Putamen (tissue), 1 donor: ENCODE data around the gene PCSK1N.
"Not testable (repeated sequence)": the region's sequence is repeated elsewhere in the genome, so short reads cannot be mapped to it uniquely, and the experiment has no call there.

Experiments used
- DNase-seq: peaks from one replicate; pipeline ENCODE4 v3.0.0-alpha.2; 2016; ENCODE audit warnings: low spot score

PCSK1N gene

GRCh38 chrX:48835524-48836329, at the start of gene PCSK1N:
Gene PCSK1N (minus strand): TSS chrX:48835610. CDS start chrX:48835532, 78 bp downstream.
- no peak for DNase-seq

DNA sequence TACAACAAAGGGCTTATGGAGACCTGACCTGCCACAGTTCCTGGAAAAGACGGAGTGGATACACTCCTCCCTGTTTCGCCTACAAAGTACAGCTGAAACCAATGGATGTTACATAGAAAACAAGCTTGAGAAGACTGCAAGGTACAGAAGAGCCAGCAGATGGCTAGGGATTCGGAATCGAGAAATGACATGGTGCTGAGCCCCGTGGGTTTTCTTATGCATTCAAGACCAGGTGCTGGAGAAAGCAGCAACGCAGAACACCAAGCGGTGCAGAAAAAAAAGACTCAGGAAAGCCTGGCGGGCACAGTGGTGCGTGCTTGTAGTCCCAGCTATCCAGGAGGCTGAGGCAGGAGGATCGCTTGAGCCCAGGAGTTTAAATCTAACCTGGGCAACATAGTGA, 48.3 kb upstream of the PCSK1N start:
- no peak for DNase-seq

GRCh38 chrX:48876944-48877343, 41.5 kb upstream of the PCSK1N start:
- DNase-seq, result not testable (repeated sequence)

GRCh38 chrX:48872017-48872416, 36.6 kb upstream of the PCSK1N start:
- not testable (repeated sequence) for DNase-seq

DNA sequence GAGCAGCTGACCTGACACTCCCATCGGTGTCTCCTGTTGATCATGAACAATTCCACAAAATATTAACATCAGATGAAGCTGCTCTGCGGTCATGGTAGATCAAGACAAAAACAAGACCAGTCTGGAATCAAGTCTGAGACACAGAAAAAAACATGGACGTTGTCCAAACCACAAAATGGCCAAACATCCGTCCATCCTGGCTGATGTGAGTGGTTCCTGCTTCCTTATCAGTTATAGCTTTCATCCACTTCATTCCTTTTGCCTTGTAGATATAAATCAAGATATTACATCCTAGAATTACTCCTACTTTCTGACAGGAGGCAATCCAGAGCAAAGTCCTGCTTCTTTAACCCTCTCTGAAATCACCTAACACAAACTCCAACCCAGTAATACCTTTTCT, 28.8 kb upstream of the PCSK1N start:
- no peak for DNase-seq

DNA sequence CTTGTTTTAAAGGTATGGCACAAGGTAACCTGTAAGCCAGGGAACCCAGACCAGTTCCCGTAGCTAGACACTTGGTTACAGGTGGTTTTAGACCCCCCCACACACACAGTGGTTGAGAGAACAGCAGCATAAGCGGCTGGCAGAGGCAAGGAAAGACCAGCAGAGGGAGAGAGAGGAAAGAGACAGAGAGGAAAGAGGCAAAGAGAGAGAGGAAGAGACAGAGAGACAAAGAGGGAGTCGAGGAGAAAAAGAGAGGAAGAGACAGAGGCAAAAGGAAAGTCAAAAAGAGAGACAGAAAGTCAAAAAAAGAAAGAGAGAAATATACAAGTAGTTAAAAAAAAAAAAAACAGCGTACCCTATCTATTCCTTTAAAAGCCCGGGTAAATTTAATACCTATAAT, 19.5 kb upstream of the PCSK1N start:
- DNase-seq, result no peak

DNA sequence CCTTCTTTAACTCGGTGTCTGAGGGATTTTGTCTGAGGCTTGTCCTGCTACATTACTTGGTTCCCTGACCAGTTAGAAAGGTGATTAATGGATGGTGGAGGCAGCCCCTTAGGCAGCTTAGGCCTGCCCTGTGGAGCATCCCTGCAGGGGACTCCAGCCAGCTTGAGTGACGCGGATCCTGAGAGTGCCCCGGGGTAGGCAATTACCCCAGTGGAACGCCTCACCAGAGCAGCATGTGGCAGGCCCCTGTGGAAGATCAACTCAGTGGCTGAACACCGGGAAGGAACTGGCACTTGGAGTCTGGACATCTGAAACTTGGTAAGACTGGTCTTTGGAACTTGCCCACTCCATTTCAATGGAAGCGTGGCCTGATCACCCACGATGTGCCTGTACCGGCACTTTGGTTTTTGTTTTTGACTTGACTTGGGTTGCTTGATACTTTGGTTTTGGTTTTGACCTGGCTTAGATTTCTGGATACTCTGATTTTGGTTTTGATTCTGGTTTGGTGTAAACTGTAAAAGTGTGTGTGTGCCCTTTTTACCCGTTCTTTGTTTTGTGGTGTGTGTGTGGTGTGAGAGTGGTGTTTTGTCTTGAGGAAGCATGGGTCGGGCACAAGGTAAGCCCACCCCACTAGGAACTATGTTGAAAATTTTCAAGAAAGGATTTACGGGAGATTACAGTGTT, 18.9 kb upstream of the PCSK1N start:
- DNase-seq, result not testable (repeated sequence)

GRCh38 chrX:48853494-48853893, 18.1 kb upstream of the PCSK1N start:
- DNase-seq, result not testable (repeated sequence)

DNA sequence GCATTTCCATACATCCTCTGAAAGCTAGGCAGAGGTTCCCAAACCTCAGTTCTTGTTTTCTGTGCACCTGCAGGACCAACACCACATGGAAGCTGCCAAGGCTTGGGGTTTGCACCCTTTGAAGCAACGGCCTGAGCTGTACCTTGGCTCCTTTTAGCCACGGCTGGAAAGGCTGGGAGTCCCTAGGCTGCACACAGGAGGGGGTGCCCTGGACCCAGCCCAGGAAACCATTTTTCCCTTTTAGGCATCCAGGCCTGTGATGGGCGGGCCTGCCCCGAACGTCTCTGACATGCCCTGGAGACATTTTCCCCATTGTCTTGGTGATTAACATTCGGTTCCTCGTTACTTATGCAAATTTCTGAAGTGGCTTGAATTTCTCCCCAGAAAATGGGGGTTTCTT, 17.4 kb upstream of the PCSK1N start:
- DNase-seq, result no peak

- DNase-seq, result no peak
Measured at GRCh38 chrX:48848847-48849246, 13.4 kb upstream of the PCSK1N start.

GRCh38 chrX:48839686-48840085, 4.3 kb upstream of the PCSK1N start:
- no peak for DNase-seq

- no peak for DNase-seq
Measured at GRCh38 chrX:48834383-48834709, 1.1 kb downstream of the PCSK1N start.

GRCh38 chrX:48833542-48834138, 1.8 kb downstream of the PCSK1N start:
- DNase-seq, result no peak

- no peak for DNase-seq
Measured at GRCh38 chrX:48831909-48832291, 3.5 kb downstream of the PCSK1N start.

GRCh38 chrX:48831136-48831908, 4.1 kb downstream of the PCSK1N start:
- DNase-seq, result no peak

GRCh38 chrX:48829016-48829735, 6.2 kb downstream of the PCSK1N start:
- DNase-seq, result no peak

DNA sequence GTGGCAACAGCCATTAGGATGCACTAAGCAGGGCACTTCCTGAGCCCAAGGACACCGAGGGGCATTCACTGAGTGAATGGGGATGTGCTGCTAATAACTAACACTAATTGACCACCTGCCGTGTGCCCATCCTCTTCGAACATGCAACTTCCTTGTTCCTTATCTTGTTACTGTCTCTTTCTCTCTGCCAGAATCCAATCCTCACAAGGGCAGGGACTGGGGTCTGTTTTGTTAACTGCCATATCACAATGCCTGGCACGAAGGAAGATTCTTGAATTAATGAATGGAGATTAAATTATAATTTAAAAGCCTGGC, 7.8 kb downstream of the PCSK1N start:
- DNase-seq, result no peak

DNA sequence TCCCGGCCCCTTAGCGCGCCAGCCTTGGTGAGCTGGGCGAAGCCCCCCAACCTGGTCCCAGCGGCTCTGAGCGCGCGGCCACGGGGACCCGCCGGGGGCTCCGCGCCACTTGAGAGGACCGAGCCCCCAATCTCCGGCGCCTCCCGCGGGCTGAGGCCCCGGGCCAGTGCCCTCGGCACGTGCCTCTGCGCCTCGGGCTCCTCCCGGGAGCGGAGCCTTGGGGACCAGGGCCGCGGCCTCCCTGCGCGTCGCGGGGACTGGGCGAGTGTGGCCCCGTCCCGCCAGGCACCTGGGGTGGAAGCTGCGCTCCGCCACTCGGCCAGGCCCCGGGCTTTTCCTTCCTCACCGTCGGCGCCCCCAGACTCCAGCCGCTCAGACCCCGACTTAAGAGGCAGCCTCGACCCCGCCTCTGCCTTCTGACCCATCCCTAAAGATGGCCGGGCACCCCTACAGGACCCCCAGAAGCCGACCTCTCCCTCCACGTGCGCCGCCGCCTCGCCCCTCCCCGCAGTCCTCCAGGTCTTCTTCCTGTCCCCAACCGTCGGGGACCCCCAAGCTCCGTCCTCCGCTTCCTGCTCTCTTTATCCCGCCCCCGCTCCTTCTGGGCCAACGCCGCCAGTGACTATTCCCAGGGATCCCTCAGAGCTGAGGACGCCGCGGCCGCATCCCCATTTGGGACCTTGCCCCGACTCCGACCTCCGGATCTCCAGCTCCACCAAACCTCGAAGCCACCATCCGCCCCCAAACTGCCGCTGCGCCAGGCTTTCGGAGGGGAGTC, 8.3 kb downstream of the PCSK1N start:
- no peak for DNase-seq

DNA sequence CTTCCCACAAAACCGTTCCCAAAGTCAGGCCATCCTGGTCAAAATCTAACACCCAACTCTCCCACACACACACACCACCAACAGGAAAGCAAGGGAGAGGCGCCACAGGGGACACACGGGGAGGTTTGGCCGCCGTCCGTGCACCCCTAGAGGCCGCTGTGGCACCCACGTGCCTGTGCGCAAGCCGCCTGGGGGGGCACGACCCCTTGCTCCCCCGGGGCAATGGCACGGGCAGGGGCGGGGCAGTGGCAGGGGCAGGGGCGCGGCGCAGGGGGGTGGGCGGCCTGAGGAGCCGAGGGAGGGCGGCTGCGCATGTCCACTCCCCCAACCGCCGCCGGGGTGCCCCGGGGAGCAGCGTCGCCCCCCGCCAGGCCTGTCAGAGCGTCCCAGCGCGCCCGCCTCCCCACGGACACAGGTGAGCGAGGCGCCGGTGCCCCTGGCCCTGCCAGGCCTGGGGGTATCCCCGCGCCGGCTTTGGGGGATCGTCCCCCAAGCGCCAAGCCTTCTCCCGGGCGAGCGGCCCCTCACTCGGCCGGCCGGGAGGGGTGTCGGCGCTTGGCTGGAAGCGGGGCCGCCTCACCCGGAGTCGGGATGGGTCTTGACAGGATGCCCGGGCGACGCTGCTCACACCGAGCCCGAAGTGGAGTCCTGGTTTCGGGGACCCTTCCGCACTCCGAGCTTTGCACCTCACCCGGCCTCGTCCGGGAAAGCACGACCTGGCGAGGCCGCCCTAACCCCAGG, 9.1 kb downstream of the PCSK1N start, which contains the start of gene ERAS:
TSS of gene ERAS (plus strand) at position 379 of the 741 bp plus-strand sequence. CDS start 2,611 bp downstream, outside the sequence.
- DNase-seq, result no peak

- DNase-seq, result no peak
Measured at GRCh38 chrX:48824066-48824465, 11.3 kb downstream of the PCSK1N start.
